BJ (cell line): ENCODE results near the gene RAD51AP2. TPM values are rescaled to one million over a fixed set of nuclear protein-coding genes. Genes with fewer than 3 reads are reported as not detected.

Source experiments
- CTCF ChIA-PET: fragments of 350-600 bp; formaldehyde crosslinking; extraction: SDS; loops from one replicate; lab custom pipeline; 2021; ENCODE audit warnings: antibody characterized with exemption, inconsistent platforms; lab: Yijun Ruan, JAX
- POLR2A ChIA-PET: fragments of 300-600 bp; sonication (Branson Sonifier 250); formaldehyde crosslinking; extraction: SDS; loops from one replicate; lab custom pipeline; 2021; ENCODE audit warnings: antibody characterized with exemption; lab: Charles Lee
- DNase-seq: peaks from one replicate; pipeline ENCODE4 v3.0.0-alpha.2; 2011; ENCODE audit warnings: low read depth
- H3K27me3 ChIP-seq: 2 replicates; pipeline ENCODE4 v1.6.0; 2011; ENCODE audit warnings: low read length; ENCODE audit not compliant: control insufficient read depth, insufficient read depth
- H3K36me3 ChIP-seq: 2 replicates; pipeline ENCODE4 v1.5.1; 2011; ENCODE audit warnings: low read length; ENCODE audit not compliant: control insufficient read depth, insufficient read depth
- H3K4me3 ChIP-seq: 2 replicates; pipeline ENCODE4 v1.5.1; 2011; ENCODE audit warnings: low read depth, mild to moderate bottlenecking, control low read depth, low read length
- polyA plus RNA-seq: library from polyadenylated mRNA; depleted of rRNA; stranded (reverse); fragments of >200 nt; gene quantifications from 2 replicates; pipeline ENCODE4 v1.2.3, GENCODE V29; 2011
- TF ChIP-seq, protein P1 (sequence below): IDR thresholded peaks from 2 replicates; pipeline ENCODE4 v1.5.1; 2011; ENCODE audit warnings: low read depth, mild to moderate bottlenecking, control low read depth, inconsistent platforms, low read length, moderate library complexity; ENCODE audit not compliant: insufficient read depth

Gene RAD51AP2
- polyA plus RNA-seq, 1 experiment, result not detected

DNA sequence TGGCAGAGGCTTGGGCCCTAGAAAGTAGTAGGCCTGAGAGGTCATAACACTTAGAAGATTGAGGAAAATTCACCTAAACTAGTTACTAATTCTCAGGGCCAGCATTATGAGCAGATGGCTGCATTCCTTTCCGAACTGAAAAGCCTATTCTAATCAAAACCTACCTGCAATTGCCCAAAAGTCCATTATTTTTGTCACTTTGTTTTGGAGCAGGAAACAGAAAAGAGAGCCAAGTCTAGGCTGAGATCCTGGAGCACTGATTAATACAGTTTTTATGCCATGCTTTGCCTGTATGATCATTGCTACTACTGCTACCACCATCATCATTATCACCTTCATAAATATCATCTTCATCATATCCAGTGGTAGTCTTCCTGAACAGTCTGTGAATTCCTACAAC lies 36.9 kb upstream of the RAD51AP2 start:
- TF ChIP-seq, protein P1, sequence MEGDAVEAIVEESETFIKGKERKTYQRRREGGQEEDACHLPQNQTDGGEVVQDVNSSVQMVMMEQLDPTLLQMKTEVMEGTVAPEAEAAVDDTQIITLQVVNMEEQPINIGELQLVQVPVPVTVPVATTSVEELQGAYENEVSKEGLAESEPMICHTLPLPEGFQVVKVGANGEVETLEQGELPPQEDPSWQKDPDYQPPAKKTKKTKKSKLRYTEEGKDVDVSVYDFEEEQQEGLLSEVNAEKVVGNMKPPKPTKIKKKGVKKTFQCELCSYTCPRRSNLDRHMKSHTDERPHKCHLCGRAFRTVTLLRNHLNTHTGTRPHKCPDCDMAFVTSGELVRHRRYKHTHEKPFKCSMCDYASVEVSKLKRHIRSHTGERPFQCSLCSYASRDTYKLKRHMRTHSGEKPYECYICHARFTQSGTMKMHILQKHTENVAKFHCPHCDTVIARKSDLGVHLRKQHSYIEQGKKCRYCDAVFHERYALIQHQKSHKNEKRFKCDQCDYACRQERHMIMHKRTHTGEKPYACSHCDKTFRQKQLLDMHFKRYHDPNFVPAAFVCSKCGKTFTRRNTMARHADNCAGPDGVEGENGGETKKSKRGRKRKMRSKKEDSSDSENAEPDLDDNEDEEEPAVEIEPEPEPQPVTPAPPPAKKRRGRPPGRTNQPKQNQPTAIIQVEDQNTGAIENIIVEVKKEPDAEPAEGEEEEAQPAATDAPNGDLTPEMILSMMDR, result no peak
- no peak for DNase-seq
- H3K36me3 ChIP-seq, result no peaks in the 10 kb centered on the region
- ChIA-PET CTCF (no interaction called here), POLR2A (no interaction called here)
- no peaks in the 10 kb centered on the region for H3K27me3 ChIP-seq
- no peak overlapping the region for H3K4me3 ChIP-seq

DNA sequence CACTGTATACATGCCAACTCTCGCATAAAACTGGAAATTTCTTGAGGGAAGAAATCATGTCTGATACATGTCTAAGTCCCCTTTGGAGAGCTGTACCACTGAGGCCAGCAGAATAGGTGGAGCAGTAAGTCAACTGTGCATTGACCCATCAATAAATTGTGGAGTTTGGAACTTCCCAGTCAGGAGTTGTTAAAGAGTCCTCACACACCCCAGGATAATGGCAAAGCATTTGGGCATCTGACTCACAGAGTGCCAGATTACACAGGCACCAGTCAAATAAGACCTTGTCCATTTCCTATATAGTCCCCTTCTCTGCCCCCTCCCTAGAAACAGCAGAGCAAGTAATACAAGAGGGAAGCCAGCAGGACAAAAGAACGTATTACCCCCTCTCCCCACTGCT lies 32.7 kb upstream of the RAD51AP2 start:
- DNase-seq, result no peak
- ChIA-PET POLR2A (no interaction called here), CTCF (no interaction called here)
- Histone ChIP-seq H3K4me3 (no peak overlapping the region), H3K36me3 (no peaks in the 10 kb centered on the region), H3K27me3 (no peaks in the 10 kb centered on the region)
- TF ChIP-seq, protein P1, result no peak

DNA sequence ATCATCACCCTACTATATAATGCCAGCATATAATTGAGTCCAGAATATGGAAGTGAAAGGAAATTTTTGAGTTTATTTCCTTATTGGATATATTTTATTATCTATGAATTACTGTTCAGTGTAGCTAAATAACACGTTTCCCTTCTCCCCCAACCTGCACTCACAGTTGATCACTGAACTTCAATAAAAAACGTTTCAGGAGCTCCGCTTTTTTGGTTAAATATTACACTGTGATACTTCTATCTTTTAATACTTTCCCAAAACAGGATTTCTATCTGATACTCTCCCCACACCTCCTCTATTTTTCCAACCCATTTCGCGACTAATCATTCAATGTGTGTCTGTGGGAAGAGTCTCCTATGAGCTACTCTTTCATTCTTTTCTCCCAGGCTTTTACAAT lies 29.5 kb upstream of the RAD51AP2 start:
- no peaks in the 10 kb centered on the region for H3K36me3 ChIP-seq
- POLR2A ChIA-PET, result no interaction called here
- DNase-seq, result no peak
- TF ChIP-seq, protein P1, result no peak
- no peak overlapping the region for H3K4me3 ChIP-seq
- no peaks in the 10 kb centered on the region for H3K27me3 ChIP-seq
- CTCF ChIA-PET, result no interaction called here

DNA sequence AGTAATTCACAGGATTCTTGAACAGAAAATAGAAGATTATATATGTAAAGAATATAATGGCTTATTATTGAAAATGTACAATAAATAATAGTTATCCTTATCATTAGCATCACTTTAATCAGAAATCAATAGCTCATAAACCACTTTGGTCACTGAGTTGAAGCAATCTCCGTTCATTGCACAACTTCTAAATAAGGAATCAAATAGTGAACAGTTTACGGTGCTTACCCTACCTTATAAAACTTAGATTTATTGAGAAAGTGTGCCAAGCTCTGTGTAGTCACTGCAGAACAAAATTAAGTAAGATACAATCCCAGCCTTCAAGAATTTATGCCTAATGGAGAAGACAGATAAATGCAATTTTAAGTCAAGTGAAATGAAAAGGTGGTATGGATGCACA lies 29.0 kb upstream of the RAD51AP2 start:
- Histone ChIP-seq H3K4me3 (no peak overlapping the region), H3K27me3 (peaks cover under 1% of the 10 kb centered on the region), H3K36me3 (no peaks in the 10 kb centered on the region)
- ChIA-PET POLR2A (no interaction called here), CTCF (no interaction called here)
- TF ChIP-seq, protein P1, result no peak
- no peak for DNase-seq

DNA sequence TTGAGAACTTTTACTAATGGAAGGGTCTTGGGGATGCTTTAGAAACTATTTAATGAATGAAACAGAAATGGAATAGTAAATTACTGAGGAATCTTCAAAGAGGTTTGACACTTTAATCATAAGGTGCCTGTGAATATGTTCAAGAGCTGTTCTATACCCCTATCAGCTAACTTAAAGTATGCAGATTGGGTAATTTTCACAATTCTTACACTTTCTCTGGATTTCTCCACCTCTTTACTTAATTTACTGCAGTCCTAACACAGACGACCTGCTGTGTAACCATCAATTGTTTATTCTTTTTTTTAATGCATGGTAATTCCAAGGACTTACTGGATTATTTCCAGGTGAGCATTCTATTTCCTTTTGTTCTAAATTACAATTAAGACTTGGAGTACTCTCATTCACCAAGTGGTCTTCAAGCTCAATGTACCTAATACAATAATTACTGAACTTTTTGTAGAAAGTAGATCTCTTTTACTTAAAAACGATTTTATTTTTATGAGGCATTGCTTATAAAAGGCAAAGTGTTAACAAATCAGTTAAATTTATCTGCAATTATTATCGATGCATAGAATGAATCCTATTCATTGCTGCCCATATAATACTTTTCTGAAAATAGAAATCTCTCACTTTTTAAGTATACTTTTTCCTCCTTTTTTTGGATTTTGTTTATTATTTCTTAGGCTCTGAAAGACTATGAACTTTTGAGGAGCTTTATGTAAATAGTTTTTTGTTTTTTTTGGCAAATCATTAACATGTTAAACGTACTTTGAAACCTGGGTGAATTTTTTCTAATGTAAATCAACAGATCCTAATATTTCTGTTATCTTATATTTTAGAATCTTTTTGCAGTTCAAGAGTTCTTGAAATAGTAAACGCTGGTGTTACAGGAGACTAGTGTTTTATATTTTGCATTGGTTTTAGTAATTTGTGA lies 27.7 kb upstream of the RAD51AP2 start:
- Histone ChIP-seq H3K27me3 (peaks cover 11% of the 10 kb centered on the region), H3K4me3 (no peak overlapping the region), H3K36me3 (no peaks in the 10 kb centered on the region)
- ChIA-PET POLR2A (no interaction called here), CTCF (interaction anchor here (0.6 to 1.3 kb wide), 2 partner anchors 43 to 100 kb away, joined by 3 to 4 read pairs; no protein-coding TSS in a partner anchor)
- TF ChIP-seq, protein P1, result no peak
- no peak for DNase-seq
